GM12878 (cell line): Measurements from ENCODE around the gene FRMD3. TPM values are rescaled to one million over a fixed set of nuclear protein-coding genes. Genes with fewer than 3 reads are reported as not detected.
A peak's percentile ranks its signal among the peaks of the same experiment; 100 is the strongest.

Experiments used
- ATAC-seq: fragments of 200-7000 bp; cut with Tn5 transposase; 3 replicates; pipeline ENCODE4 v1.9.1; 2020; ENCODE audit warnings: mild to moderate bottlenecking, moderate library complexity
- BruUV-seq: library from RNA; stranded (reverse); fragments of 400-500 nt; replicated peaks from 2 replicates; lab custom pipeline; 2021; lab: Mats Ljungman, UMichigan
- CTCF ChIA-PET: fragments of 300-600 bp; sonication (Branson Sonifier 250); formaldehyde crosslinking; extraction: SDS; loops from one replicate; lab custom pipeline; 2021; ENCODE audit warnings: inconsistent platforms; lab: Yijun Ruan, JAX
- POLR2A ChIA-PET: fragments of 350-600 bp; formaldehyde crosslinking; extraction: SDS; loops from one replicate; lab custom pipeline; 2021; ENCODE audit warnings: inconsistent platforms; lab: Charles Lee
- RAD21 ChIA-PET: fragments of 300-600 bp; sonication (Branson Sonifier 250); formaldehyde crosslinking; loops from one replicate; lab custom pipeline; 2023; ENCODE audit warnings: antibody characterized with exemption; ENCODE audit not compliant: unreplicated experiment; lab: Charles Lee
- SMC1A ChIA-PET: fragments of 300-600 bp; sonication (Branson Sonifier 250); formaldehyde crosslinking; loops from one replicate; lab custom pipeline; 2023; ENCODE audit not compliant: unreplicated experiment, uncharacterized antibody; lab: Charles Lee
- DNase-seq: peaks from one replicate; pipeline ENCODE4 v3.0.0-alpha.2; 2011; ENCODE audit warnings: low read depth, low spot score
- FAIRE-seq: peaks from 3 replicates; lab custom pipeline; 2011; peaks lifted over from hg19 to GRCh38; lab: Jason Lieb, UNC
- H2AFZ ChIP-seq: 2 replicates; pipeline ENCODE4 v1.6.0; 2011; ENCODE audit warnings: low read depth, low read length, control low read depth; ENCODE audit not compliant: control insufficient read depth
- H3K27ac ChIP-seq: 2 replicates; pipeline ENCODE4 v1.5.1; 2011; ENCODE audit warnings: control low read depth; ENCODE audit not compliant: control insufficient read depth, insufficient read depth
- H3K27me3 ChIP-seq, 2 experiments: replicated peaks in 1 of 2; 2 replicates each; pipeline versions ENCODE4 v1.6.0 to v1.6.1; 2011; ENCODE audit warnings: low read length in 1 of 2; ENCODE audit not compliant: control insufficient read depth in 2 of 2, insufficient read depth in 2 of 2
- H3K36me3 ChIP-seq, 2 experiments: 2 replicates each; pipeline ENCODE4 v1.5.1; 2011; ENCODE audit warnings: low read length in 1 of 2; ENCODE audit not compliant: control insufficient read depth in 2 of 2, insufficient read depth in 2 of 2
- H3K4me1 ChIP-seq: 2 replicates; pipeline ENCODE4 v1.6.1; 2011; ENCODE audit warnings: mild to moderate bottlenecking, low read length, moderate library complexity, mixed read lengths; ENCODE audit not compliant: control insufficient read depth, insufficient read depth
- H3K4me2 ChIP-seq: 2 replicates; pipeline ENCODE4 v1.6.0; 2011; ENCODE audit warnings: control low read depth; ENCODE audit not compliant: control insufficient read depth, insufficient read depth
- H3K4me3 ChIP-seq: fragments of 200-600 bp; sonication (generic); 2 replicates; pipeline ENCODE4 v1.5.1; 2016
- H3K79me2 ChIP-seq: 2 replicates; pipeline ENCODE4 v1.6.0; 2011; ENCODE audit warnings: low read length; ENCODE audit not compliant: control insufficient read depth, insufficient read depth
- H3K9ac ChIP-seq: 2 replicates; pipeline ENCODE4 v1.8.0; 2011; ENCODE audit warnings: low read length, control low read depth, mixed read lengths; ENCODE audit not compliant: control insufficient read depth, insufficient read depth
- H3K9me3 ChIP-seq: replicated peaks from 3 replicates; pipeline ENCODE4 v1.5.1; 2011; ENCODE audit warnings: mild to moderate bottlenecking, low read length; ENCODE audit not compliant: control insufficient read depth, insufficient read depth
- H4K20me1 ChIP-seq: 2 replicates; pipeline ENCODE4 v1.6.0; 2011; ENCODE audit not compliant: control insufficient read depth, insufficient read depth
- CEBPZ ChIP-seq: fragments of 150-350 bp; IDR thresholded peaks from 2 replicates; pipeline ENCODE4 v1.6.1; 2016; ENCODE audit warnings: low read depth, low read length
- CREM ChIP-seq: IDR thresholded peaks from 2 replicates; pipeline ENCODE4 v1.6.1; 2014; ENCODE audit warnings: antibody characterized with exemption, low read depth
- E4F1 ChIP-seq: fragments of 450-650 bp; IDR thresholded peaks from 2 replicates; pipeline ENCODE4 v1.6.1; 2018; ENCODE audit warnings: borderline replicate concordance, mild to moderate bottlenecking; ENCODE audit not compliant: partially characterized antibody
- NFYB ChIP-seq: IDR thresholded peaks from 2 replicates; pipeline ENCODE4 v1.6.1; 2011; ENCODE audit warnings: low read depth, mild to moderate bottlenecking, low read length, improper control_type of control experiment, moderate library complexity; ENCODE audit not compliant: insufficient read depth
- PKNOX1 ChIP-seq: fragments of 450-650 bp; IDR thresholded peaks from 2 replicates; pipeline ENCODE4 v1.6.1; 2016; ENCODE audit warnings: mild to moderate bottlenecking
- SIN3A ChIP-seq: IDR thresholded peaks from 2 replicates; pipeline ENCODE4 v1.6.1; 2012; ENCODE audit warnings: low read depth, low read length, improper control_type of control experiment
- SMAD1 ChIP-seq: fragments of 450-650 bp; IDR thresholded peaks from 2 replicates; pipeline ENCODE4 v1.6.1; 2018; ENCODE audit warnings: mild to moderate bottlenecking, low read depth; ENCODE audit not compliant: partially characterized antibody
- SPI1 ChIP-seq: IDR thresholded peaks from 2 replicates; pipeline ENCODE4 v1.6.1; 2011; ENCODE audit warnings: low read depth, mild to moderate bottlenecking, low read length, moderate library complexity, borderline replicate concordance; ENCODE audit not compliant: insufficient read depth
- SREBF1 ChIP-seq: IDR thresholded peaks from 2 replicates; pipeline ENCODE4 v1.6.1; 2012; ENCODE audit warnings: mild to moderate bottlenecking, low read length
- USF1 ChIP-seq: IDR thresholded peaks from 2 replicates; pipeline ENCODE4 v1.6.1; 2011; ENCODE audit warnings: borderline replicate concordance, low read depth, mild to moderate bottlenecking, moderate library complexity, mixed read lengths, low read length; ENCODE audit not compliant: insufficient read depth; ENCODE audit errors: extremely low read length
- ZNF217 ChIP-seq: fragments of 450-650 bp; IDR thresholded peaks from 2 replicates; pipeline ENCODE4 v1.6.1; 2017; ENCODE audit warnings: antibody characterized with exemption, mild to moderate bottlenecking
- WGBS: methylation state at CpG from one replicate; pipeline ENCODE4 v1.1.6; 2016; ENCODE audit warnings: low lambda C conversion rate; ENCODE audit not compliant: insufficient replicate concordance, insufficient coverage; ENCODE audit errors: missing lambda C conversion rate; 5-methylcytosine and 5-hydroxymethylcytosine counted together
- in situ Hi-C: fragments of 300-500 bp; cut with MboI; formaldehyde crosslinking; loops from 9 replicates; pipeline ENCODE4 v1.14.3; 2018; ENCODE audit warnings: mixed read lengths
- intact Hi-C: fragments of 100-400 bp; cut with micrococcal nuclease; formaldehyde crosslinking; loops from one replicate; pipeline ENCODE4 v1.14.2; 2022; ENCODE audit not compliant: unreplicated experiment
- polyA plus RNA-seq, 11 experiments: library from polyadenylated mRNA; depleted of rRNA in 4 of 11; unstranded in 6 of 11; stranded (reverse) in 5 of 11; fragments of >200 nt; fragmentation: Nextera tagmentation in 4 of 11; fragmentation: Illumina TruSeq in 1 of 11; extraction: Ambion mirVana in 4 of 11; extraction: Trizol in 1 of 11; gene quantifications; 1 replicate in 1 of 11; 2 replicates in 10 of 11; pipeline versions ENCODE4 v1.2.1 to v1.2.3, GENCODE V29; 2011 to 2016; ENCODE audit warnings: inconsistent platforms in 2 of 11, missing spikeins in 2 of 11, low read depth in 1 of 11
- total RNA-seq, 4 experiments: library from RNA; depleted of rRNA in 3 of 4; stranded (reverse); fragments of >200 nt in 3 of 4; fragmentation: Illumina TruSeq in 1 of 4; extraction: Trizol in 1 of 4; gene quantifications; 2 replicates each; pipeline versions ENCODE4 v1.2.1 to v1.2.3, GENCODE V29; 2013 to 2021

Gene FRMD3
- total and polyA plus RNA-seq, 10 of the 15 experiments (the other 5 are each of a cell fraction or from before 2014, with no cell fraction given): 0.04 to 0.68 (median 0.21) TPM; not detected in 1

- Histone ChIP-seq H3K27me3 (no peaks in the 10 kb centered on the region), H3K79me2 (no peaks in the 10 kb centered on the region), H3K4me3 (no peak overlapping the region), H3K9ac (no peak overlapping the region), H4K20me1 (no peaks in the 10 kb centered on the region), H3K4me1 (no peaks in the 10 kb centered on the region), H3K9me3 (no peaks in the 10 kb centered on the region), H3K4me2 (no peak overlapping the region), H2AFZ (no peak overlapping the region), H3K36me3 (no peaks in the 10 kb centered on the region), H3K27ac (no peak overlapping the region)
- BruUV-seq: no TSS peak
- in situ Hi-C loops (loop anchor here (10.0 kb wide), 1 partner anchor 62 kb away; no protein-coding TSS in a partner anchor), intact Hi-C loops (no loop called here)
- RAD21 ChIA-PET: no interaction called here
- no peak for ATAC-seq
- SMC1A ChIA-PET: interaction anchor here (1.1 kb wide), 1 partner anchor 148 kb away, joined by 3 read pairs; no protein-coding TSS in a partner anchor
- POLR2A ChIA-PET: no interaction called here
- CTCF ChIA-PET: no interaction called here
- TF ChIP-seq E4F1 (no peak), SREBF1 (no peak), SPI1 (no peak), SMAD1 (no peak), CREM (no peak), PKNOX1 (no peak), ZNF217 (no peak), CEBPZ (no peak), NFYB (peak; percentile 78), USF1 (peak; percentile 33), SIN3A (no peak)
- DNase-seq: no peak
- 55% methylated on average over 6 of the region's 6 CpGs for WGBS
- no peak for FAIRE-seq
Observed at GRCh38 chr9:83396342-83396741, 141.9 kb downstream of the FRMD3 start.
